GM23248 (cell line): ENCODE measurements around the gene PLEKHA4. TPM values are rescaled to one million over a fixed set of nuclear protein-coding genes. Genes with fewer than 3 reads are reported as not detected.

Experiments used
- DNase-seq: peaks from one replicate; pipeline ENCODE4 v3.0.0-alpha.2; 2015
- H2AFZ ChIP-seq: fragments of 200-600 bp; sonication (generic); 2 replicates; pipeline ENCODE4 v1.6.1; 2016; ENCODE audit warnings: antibody characterized with exemption
- H3F3A ChIP-seq: fragments of 200-600 bp; sonication (generic); 2 replicates; pipeline ENCODE4 v1.6.1; 2016; ENCODE audit warnings: mild to moderate bottlenecking, antibody characterized with exemption, mixed run types; ENCODE audit not compliant: insufficient read depth
- H3K27ac ChIP-seq: fragments of 200-600 bp; sonication (generic); 2 replicates; pipeline ENCODE4 v1.5.1; 2016; ENCODE audit warnings: mild to moderate bottlenecking
- H3K27me3 ChIP-seq: fragments of 200-600 bp; sonication (generic); replicated peaks from 2 replicates; pipeline ENCODE4 v1.6.1; 2016; ENCODE audit warnings: mild to moderate bottlenecking; ENCODE audit not compliant: insufficient read depth
- H3K36me3 ChIP-seq: fragments of 200-600 bp; sonication (generic); 2 replicates; pipeline ENCODE4 v1.6.1; 2016; ENCODE audit warnings: low read depth, mild to moderate bottlenecking
- H3K4me1 ChIP-seq: fragments of 200-600 bp; sonication (generic); 2 replicates; pipeline ENCODE4 v1.6.1; 2016; ENCODE audit warnings: mild to moderate bottlenecking; ENCODE audit not compliant: insufficient read depth
- H3K4me2 ChIP-seq: fragments of 200-600 bp; sonication (generic); one replicate; pipeline ENCODE4 v1.6.1; 2016; ENCODE audit warnings: mild to moderate bottlenecking; ENCODE audit not compliant: unreplicated experiment
- H3K4me3 ChIP-seq: fragments of 200-600 bp; sonication (generic); 2 replicates; pipeline ENCODE4 v1.5.1; 2016; ENCODE audit warnings: mild to moderate bottlenecking
- H3K79me2 ChIP-seq: fragments of 200-600 bp; sonication (generic); 2 replicates; pipeline ENCODE4 v1.6.1; 2016; ENCODE audit warnings: mild to moderate bottlenecking; ENCODE audit not compliant: insufficient read depth
- H3K9ac ChIP-seq: fragments of 200-600 bp; sonication (generic); 2 replicates; pipeline ENCODE4 v1.6.1; 2016; ENCODE audit warnings: mild to moderate bottlenecking
- H3K9me2 ChIP-seq: fragments of 200-600 bp; sonication (generic); 2 replicates; pipeline ENCODE4 v1.6.1; 2016; ENCODE audit warnings: mixed run types, mild to moderate bottlenecking, moderate library complexity; ENCODE audit not compliant: insufficient read depth
- H3K9me3 ChIP-seq: fragments of 200-600 bp; sonication (generic); one replicate; pipeline ENCODE4 v1.6.1; 2017; ENCODE audit warnings: low read depth
- H4K20me1 ChIP-seq: fragments of 200-600 bp; sonication (generic); 2 replicates; pipeline ENCODE4 v1.6.0; 2016; ENCODE audit not compliant: insufficient read depth
- EZH2 ChIP-seq: fragments of 200-600 bp; sonication (generic); IDR thresholded peaks from 2 replicates; pipeline ENCODE4 v1.6.1; 2018; ENCODE audit warnings: antibody characterized with exemption, mild to moderate bottlenecking; ENCODE audit not compliant: insufficient read depth, poor library complexity, severe bottlenecking
- EZH2phosphoT487 ChIP-seq: fragments of 200-600 bp; sonication (generic); IDR thresholded peaks from 2 replicates; pipeline ENCODE4 v1.6.1; 2018; ENCODE audit warnings: antibody characterized with exemption, moderate library complexity, mild to moderate bottlenecking, low read depth; ENCODE audit not compliant: insufficient read depth
- WGBS, 2 experiments: methylation state at CpG; one replicate each; pipeline ENCODE4 v1.1.6; 2015 to 2017; ENCODE audit warnings: low lambda C conversion rate in 2 of 2, low coverage in 1 of 2; ENCODE audit errors: missing lambda C conversion rate in 2 of 2; 5-methylcytosine and 5-hydroxymethylcytosine counted together
- in situ Hi-C: fragments of 300-500 bp; cut with MboI; formaldehyde crosslinking; loops from 2 replicates; pipeline ENCODE4 v1.15.0; 2020
- polyA plus RNA-seq: library from polyadenylated mRNA; unstranded; fragments of >200 nt; fragmentation: Nextera tagmentation; extraction: Ambion mirVana; gene quantifications from 2 replicates; pipeline ENCODE4 v1.2.1, GENCODE V29; 2016
- total RNA-seq: library from RNA; depleted of rRNA; stranded (reverse); fragments of >200 nt; shearing (Covaris generic); gene quantifications from 2 replicates; pipeline ENCODE4 v1.2.3, GENCODE V29; 2014

Gene PLEKHA4
- total and polyA plus RNA-seq, 2 experiments from 2014 or later = 12.3 to 19.4 TPM

DNA sequence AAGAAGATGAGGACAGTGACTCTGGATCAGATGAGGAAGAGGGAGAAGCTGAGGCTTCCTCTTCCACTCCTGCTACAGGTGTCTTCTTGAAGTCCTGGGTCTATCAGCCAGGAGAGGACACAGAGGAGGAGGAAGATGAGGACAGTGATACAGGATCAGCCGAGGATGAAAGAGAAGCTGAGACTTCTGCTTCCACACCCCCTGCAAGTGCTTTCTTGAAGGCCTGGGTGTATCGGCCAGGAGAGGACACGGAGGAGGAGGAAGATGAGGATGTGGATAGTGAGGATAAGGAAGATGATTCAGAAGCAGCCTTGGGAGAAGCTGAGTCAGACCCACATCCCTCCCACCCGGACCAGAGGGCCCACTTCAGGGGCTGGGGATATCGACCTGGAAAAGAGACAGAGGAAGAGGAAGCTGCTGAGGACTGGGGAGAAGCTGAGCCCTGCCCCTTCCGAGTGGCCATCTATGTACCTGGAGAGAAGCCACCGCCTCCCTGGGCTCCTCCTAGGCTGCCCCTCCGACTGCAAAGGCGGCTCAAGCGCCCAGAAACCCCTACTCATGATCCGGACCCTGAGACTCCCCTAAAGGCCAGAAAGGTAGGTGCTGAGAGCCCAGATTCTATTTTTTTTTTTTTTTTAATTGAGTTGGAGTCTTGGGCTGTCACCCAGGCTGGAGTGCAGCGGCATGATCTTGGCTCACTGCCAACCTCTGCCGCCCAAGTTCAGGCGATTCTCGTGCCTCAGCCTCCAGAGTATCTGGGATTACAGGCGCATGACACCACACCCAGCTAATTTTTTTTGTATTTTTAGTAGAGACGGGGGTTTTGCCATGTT lies 6.1 kb upstream of the PLEKHA4 start:
- Histone ChIP-seq H3K9ac (peak overlapping the region; percentile 100), H3K9me2 (no peaks in the 10 kb centered on the region), H4K20me1 (peaks cover 5% of the 10 kb centered on the region; the same call in 1 of the 2 replicates), H3K4me1 (peaks cover 14% of the 10 kb centered on the region), H3K27me3 (no peaks in the 10 kb centered on the region), H3K9me3 (no peaks in the 10 kb centered on the region), H2AFZ (no peak overlapping the region), H3K4me3 (peak overlapping the region; percentile 94), H3K36me3 (peaks cover 42% of the 10 kb centered on the region), H3K27ac (peak overlapping the region; percentile 100), H3K79me2 (peaks cover 55% of the 10 kb centered on the region), H3K4me2 (peak overlapping the region; percentile 96), H3F3A (peaks cover 55% of the 10 kb centered on the region)
- 1 to 4% methylated on average over 17 of the region's 17 CpGs for WGBS, 2 experiments
- in situ Hi-C loops = no loop called here
- DNase-seq = peak; percentile 82
- no peak for TF ChIP-seq EZH2
- TF ChIP-seq EZH2phosphoT487 = no peak

DNA sequence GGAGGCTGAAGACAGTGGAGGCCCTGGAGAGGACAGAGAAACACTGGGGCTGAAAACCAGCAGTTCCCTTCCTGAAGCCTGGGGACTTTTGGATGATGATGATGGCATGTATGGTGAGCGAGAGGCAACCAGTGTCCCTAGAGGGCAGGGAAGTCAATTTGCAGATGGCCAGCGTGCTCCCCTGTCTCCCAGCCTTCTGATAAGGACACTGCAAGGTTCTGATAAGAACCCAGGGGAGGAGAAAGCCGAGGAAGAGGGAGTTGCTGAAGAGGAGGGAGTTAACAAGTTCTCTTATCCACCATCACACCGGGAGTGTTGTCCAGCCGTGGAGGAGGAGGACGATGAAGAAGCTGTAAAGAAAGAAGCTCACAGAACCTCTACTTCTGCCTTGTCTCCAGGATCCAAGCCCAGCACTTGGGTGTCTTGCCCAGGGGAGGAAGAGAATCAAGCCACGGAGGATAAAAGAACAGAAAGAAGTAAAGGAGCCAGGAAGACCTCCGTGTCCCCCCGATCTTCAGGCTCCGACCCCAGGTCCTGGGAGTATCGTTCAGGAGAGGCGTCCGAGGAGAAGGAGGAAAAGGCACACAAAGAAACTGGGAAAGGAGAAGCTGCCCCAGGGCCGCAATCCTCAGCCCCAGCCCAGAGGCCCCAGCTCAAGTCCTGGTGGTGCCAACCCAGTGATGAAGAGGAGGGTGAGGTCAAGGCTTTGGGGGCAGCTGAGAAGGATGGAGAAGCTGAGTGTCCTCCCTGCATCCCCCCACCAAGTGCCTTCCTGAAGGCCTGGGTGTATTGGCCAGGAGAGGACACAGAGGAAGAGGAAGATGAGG lies 5.3 kb upstream of the PLEKHA4 start:
- H3K9me2 ChIP-seq = no peaks in the 10 kb centered on the region
- H3K36me3 ChIP-seq = peaks cover 42% of the 10 kb centered on the region
- H3K27me3 ChIP-seq = no peaks in the 10 kb centered on the region
- WGBS, 2 experiments = 1 to 2% methylated on average over 14 of the region's 14 CpGs
- peak overlapping the region; percentile 94 for H3K4me3 ChIP-seq
- peak overlapping the region; percentile 100 for H3K27ac ChIP-seq
- H3K9ac ChIP-seq = peak overlapping the region; percentile 100
- peak overlapping the region; percentile 96 for H3K4me2 ChIP-seq
- TF ChIP-seq EZH2phosphoT487 (no peak), EZH2 (no peak)
- no peak overlapping the region for H2AFZ ChIP-seq
- peaks cover 5% of the 10 kb centered on the region; the same call in 1 of the 2 replicates for H4K20me1 ChIP-seq
- H3K9me3 ChIP-seq = no peaks in the 10 kb centered on the region
- peaks cover 55% of the 10 kb centered on the region for H3K79me2 ChIP-seq
- in situ Hi-C loops = no loop called here
- H3K4me1 ChIP-seq = peaks cover 16% of the 10 kb centered on the region
- peaks cover 50% of the 10 kb centered on the region for H3F3A ChIP-seq
- DNase-seq = peak; percentile 37

DNA sequence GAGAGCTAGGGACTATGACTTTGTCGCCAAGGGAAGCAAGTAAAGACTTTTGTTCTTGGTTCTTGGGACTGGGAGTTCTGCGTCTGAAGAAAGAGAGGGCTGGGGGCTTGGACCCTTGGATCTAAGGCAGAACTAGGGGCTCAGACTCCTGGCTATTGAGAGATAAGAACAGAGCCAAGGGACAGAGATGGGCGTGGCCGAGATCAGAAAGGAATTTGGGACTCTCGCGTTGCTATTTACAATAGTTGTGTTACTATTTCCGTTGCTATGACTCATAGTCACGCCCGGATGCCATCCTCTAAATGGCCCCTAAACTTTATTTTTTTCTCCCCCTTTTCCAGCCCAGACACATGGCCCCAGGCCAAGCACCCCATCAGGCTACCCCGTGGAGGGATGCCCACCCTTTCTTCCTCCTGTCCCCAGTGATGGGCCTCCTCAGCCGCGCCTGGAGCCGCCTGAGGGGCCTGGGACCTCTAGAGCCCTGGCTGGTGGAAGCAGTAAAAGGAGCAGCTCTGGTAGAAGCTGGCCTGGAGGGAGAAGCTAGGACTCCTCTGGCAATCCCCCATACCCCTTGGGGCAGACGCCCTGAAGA lies 4.6 kb upstream of the PLEKHA4 start:
- H4K20me1 ChIP-seq = peaks cover 5% of the 10 kb centered on the region; the same call in 1 of the 2 replicates
- 1% methylated on average over 14 of the region's 14 CpGs for WGBS, 2 experiments

More for the DNA sequence above, 4.6 kb upstream of the PLEKHA4 start:
- Histone ChIP-seq H3K27me3 (no peaks in the 10 kb centered on the region), H3K79me2 (peaks cover 55% of the 10 kb centered on the region), H3K9ac (peak overlapping the region; percentile 100), H3K36me3 (peaks cover 42% of the 10 kb centered on the region), H3K27ac (peak overlapping the region; percentile 100), H3K9me2 (no peaks in the 10 kb centered on the region), H3F3A (peaks cover 43% of the 10 kb centered on the region), H3K9me3 (no peaks in the 10 kb centered on the region), H2AFZ (no peak overlapping the region), H3K4me3 (peak overlapping the region; percentile 94), H3K4me1 (peaks cover 19% of the 10 kb centered on the region), H3K4me2 (peak overlapping the region; percentile 96)
- peak; percentile 98 for DNase-seq
- no peak for TF ChIP-seq EZH2
- no peak for TF ChIP-seq EZH2phosphoT487
- in situ Hi-C loops = no loop called here
